Mesothelial cell of epicardium (in vitro differentiated cells): ENCODE data around the gene RAF1. TPM values are rescaled to one million over a fixed set of nuclear protein-coding genes. Genes with fewer than 3 reads are reported as not detected.

ENCODE experiments used
- DNase-seq, 2 experiments: peaks; one replicate each; pipeline ENCODE4 v3.0.0; 2021; ENCODE audit warnings: low spot score in 2 of 2; ENCODE audit not compliant: unreplicated experiment in 2 of 2
- H3K27ac Mint-ChIP-seq: 2 replicates; pipeline ENCODE4 v1.8.0; 2021; ENCODE audit warnings: mixed read lengths
- H3K27me3 Mint-ChIP-seq: 2 replicates; pipeline ENCODE4 v1.8.0; 2021; ENCODE audit warnings: low read depth, mixed read lengths
- H3K36me3 Mint-ChIP-seq: 2 replicates; pipeline ENCODE4 v1.8.0; 2021; ENCODE audit warnings: mixed read lengths
- H3K4me1 Mint-ChIP-seq: 2 replicates; pipeline ENCODE4 v1.8.0; 2021; ENCODE audit warnings: mixed read lengths
- H3K4me3 Mint-ChIP-seq: 2 replicates; pipeline ENCODE4 v1.8.0; 2021; ENCODE audit warnings: mild to moderate bottlenecking, moderate library complexity, mixed read lengths
- H3K9me3 Mint-ChIP-seq: 2 replicates; pipeline ENCODE4 v1.8.0; 2021; ENCODE audit warnings: mixed read lengths
- total RNA-seq: library from RNA; stranded (reverse); gene quantifications from 3 replicates; pipeline ENCODE4 v1.2.1, GENCODE V29; 2021
- TF ChIP-seq, protein P1 (sequence below): fragments of 200-600 bp; sonication (generic); IDR thresholded peaks from one replicate; pipeline ENCODE4 v1.5.0; 2021; ENCODE audit warnings: antibody characterized with exemption; ENCODE audit not compliant: unreplicated experiment

The RAF1 gene
- total RNA-seq, 1 donor from 2014 or later = 116 TPM

DNA sequence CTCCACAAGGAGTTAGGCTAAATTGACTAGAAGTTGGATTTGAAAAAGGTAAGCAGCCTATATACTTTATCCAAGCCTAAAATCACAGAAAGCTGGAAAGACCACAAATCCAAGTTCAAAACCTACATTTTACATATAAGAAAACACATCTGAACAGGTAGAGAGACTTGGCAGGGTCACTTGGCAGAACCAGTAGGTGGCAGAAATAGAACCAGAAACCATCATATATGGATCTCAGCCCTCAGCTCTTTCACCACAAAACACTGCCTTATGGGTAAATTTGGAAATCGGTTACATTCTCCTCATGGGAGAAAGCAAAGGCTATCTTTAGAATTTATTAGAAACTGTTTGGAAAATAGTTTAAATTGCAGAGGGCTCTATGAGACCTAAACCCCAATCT, 62.8 kb downstream of the RAF1 start:
- Mint-ChIP-seq H3K4me3 (no peak overlapping the region), H3K36me3 (peaks cover 41% of the 10 kb centered on the region)
- DNase-seq = no peak

DNA sequence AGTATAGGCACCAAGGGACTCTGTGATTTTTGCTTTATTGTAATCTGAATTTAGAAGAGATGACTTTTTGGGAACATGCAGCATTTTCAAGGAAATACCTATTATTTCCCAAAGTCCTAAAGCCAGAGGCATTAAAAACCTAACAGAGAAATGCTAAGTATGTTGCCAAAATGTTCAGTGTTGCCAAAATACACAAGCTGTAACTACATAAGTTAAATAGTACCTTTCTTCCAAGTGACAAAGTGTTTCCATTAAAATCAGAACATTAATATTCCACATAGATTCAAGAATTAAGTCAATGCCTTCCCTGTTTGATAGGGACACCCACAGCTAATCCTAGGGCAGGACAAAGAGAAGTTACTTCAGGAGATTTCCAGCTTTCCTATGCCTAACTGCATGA, 65.0 kb downstream of the RAF1 start:
- no peaks in the 10 kb centered on the region for H3K9me3 Mint-ChIP-seq
- TF ChIP-seq, protein P1, sequence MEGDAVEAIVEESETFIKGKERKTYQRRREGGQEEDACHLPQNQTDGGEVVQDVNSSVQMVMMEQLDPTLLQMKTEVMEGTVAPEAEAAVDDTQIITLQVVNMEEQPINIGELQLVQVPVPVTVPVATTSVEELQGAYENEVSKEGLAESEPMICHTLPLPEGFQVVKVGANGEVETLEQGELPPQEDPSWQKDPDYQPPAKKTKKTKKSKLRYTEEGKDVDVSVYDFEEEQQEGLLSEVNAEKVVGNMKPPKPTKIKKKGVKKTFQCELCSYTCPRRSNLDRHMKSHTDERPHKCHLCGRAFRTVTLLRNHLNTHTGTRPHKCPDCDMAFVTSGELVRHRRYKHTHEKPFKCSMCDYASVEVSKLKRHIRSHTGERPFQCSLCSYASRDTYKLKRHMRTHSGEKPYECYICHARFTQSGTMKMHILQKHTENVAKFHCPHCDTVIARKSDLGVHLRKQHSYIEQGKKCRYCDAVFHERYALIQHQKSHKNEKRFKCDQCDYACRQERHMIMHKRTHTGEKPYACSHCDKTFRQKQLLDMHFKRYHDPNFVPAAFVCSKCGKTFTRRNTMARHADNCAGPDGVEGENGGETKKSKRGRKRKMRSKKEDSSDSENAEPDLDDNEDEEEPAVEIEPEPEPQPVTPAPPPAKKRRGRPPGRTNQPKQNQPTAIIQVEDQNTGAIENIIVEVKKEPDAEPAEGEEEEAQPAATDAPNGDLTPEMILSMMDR = no peak
- H3K4me3 Mint-ChIP-seq = no peak overlapping the region
- no peak overlapping the region for H3K27ac Mint-ChIP-seq
- no peaks in the 10 kb centered on the region for H3K27me3 Mint-ChIP-seq
- DNase-seq = no peak
- H3K36me3 Mint-ChIP-seq = peaks cover 50% of the 10 kb centered on the region
- no peaks in the 10 kb centered on the region for H3K4me1 Mint-ChIP-seq

More for the DNA sequence above, 62.8 kb downstream of the RAF1 start:
- Mint-ChIP-seq H3K9me3 (no peaks in the 10 kb centered on the region), H3K27ac (no peak overlapping the region), H3K4me1 (no peaks in the 10 kb centered on the region), H3K27me3 (no peaks in the 10 kb centered on the region)
- TF ChIP-seq, protein P1 = no peak

DNA sequence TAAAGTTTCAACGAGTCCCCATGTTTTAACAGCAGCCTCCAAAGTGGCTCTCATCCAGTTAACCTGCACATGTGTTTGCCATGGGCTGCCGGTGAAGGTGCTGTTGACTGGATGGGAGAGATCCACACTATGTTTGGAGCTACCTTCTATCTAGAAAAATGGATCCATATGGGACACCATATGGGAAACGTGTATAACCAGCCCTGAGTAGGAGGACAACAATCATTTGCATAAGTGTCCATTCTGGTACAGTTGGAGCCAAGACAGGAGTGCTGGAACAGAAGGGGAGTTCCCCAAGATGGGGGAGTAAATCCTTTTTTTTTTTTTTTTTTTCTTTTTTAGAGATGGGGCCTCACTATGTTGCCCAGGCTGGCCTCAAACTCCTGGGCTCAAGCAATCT, 70.4 kb downstream of the RAF1 start:
- Mint-ChIP-seq H3K36me3 (peaks cover 55% of the 10 kb centered on the region), H3K4me1 (no peaks in the 10 kb centered on the region), H3K4me3 (no peak overlapping the region), H3K27ac (no peak overlapping the region), H3K9me3 (no peaks in the 10 kb centered on the region), H3K27me3 (no peaks in the 10 kb centered on the region)
- no peak for DNase-seq
- TF ChIP-seq, protein P1 = no peak

DNA sequence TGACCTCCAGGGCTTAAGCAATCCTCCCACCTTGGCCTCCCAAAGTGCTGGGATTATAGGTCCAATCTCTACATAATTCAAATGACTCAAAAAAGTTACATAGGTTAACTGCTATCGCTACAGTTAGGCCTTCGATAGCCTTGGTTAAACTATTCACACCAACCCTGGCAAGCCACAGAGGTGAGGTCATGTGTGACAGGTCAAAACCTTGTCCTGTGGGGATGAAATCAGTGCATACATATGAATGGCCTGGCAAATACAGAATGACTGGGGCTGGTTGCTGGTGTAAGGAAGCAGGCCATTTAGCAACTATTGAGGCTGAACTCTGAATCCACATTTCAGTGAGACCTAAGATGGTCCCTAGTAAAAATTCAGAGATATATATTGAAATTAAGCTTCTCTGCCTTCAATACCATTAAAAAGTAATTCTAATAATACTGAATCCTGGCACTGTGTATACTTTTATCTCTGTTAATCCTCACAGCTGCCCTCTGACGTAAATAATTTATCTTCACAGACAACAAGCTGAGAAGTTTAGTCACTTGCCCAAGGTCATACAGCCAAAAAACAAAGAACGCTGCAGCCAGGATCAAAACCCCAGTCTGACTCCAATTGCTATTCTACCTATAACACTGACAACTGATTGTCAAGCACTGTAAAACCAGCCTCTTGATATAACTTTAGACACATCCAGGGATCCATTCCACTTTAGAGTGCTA, 71.8 kb downstream of the RAF1 start:
- H3K27ac Mint-ChIP-seq = no peak overlapping the region
- TF ChIP-seq, protein P1 = no peak
- peaks cover 56% of the 10 kb centered on the region for H3K36me3 Mint-ChIP-seq
- no peaks in the 10 kb centered on the region for H3K9me3 Mint-ChIP-seq
- DNase-seq = no peak
- no peaks in the 10 kb centered on the region for H3K27me3 Mint-ChIP-seq
- H3K4me3 Mint-ChIP-seq = no peak overlapping the region
- no peaks in the 10 kb centered on the region for H3K4me1 Mint-ChIP-seq

DNA sequence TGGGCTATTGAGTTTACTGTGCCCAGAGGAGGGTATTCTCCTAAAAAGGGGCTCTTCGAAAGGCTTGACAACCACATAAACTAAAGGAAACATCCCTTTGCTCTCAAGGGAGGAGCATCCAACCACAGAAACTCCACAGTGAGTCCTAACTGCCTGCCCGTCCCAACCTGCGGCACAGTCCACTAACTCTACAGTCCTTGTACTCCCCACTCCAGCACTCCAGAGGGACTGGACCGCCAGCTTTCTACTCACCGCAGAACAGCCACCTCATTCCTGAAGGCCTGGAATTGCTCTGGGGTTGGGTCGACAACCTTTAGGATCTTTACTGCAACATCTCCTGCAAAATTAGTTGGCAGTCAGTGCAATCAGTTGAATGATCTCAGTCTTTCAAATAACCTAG, 72.5 kb downstream of the RAF1 start:
- no peak for DNase-seq
- TF ChIP-seq, protein P1 = no peak
- Mint-ChIP-seq H3K9me3 (no peaks in the 10 kb centered on the region), H3K36me3 (peaks cover 51% of the 10 kb centered on the region), H3K27me3 (no peaks in the 10 kb centered on the region), H3K4me1 (no peaks in the 10 kb centered on the region), H3K4me3 (no peak overlapping the region), H3K27ac (no peak overlapping the region)
